VCaP (cell line): ENCODE measurements around the gene RPL26.

Experiments used
- H3K27ac ChIP-seq: fragments of 450-650 bp; 2 replicates; pipeline ENCODE4 v1.5.1; 2017
- TF ChIP-seq, protein P1 (sequence below): fragments of 450-650 bp; conservative IDR thresholded peaks from 2 replicates; pipeline ENCODE4 v1.5.1; 2017; ENCODE audit warnings: mild to moderate bottlenecking, moderate library complexity

Gene RPL26

DNA sequence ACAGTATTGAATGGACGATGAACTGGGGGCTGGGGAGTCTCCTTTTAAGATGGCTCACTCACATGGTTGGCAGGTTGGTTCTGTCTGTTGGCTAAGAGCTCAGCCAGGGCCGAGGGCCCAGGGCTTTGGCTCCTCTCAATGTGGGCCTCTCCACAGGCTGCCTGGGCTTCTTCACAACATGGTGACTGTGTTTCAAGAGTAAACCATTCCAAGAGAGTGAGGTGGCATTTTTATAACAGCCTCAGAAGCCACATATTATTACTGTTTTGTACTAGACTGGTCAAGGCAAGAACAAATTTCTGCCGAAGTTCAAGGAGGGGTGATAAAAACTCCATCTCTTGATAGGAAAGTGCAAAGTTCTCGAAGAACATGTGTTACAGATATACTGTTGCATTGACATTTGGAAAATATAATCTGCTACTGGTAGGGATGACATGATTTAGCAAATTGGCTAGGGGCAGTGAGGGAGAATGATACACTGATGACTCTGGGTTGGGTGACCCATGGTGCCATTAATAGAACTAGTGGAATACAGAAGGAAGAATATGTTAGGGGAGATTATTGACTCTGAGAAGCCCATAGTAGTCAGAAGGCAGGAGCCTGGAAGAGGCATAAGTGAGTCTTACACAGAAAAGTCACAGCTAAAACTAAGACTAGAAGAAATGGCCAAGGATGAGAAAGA, 20.2 kb downstream of the RPL26 start:
- TF ChIP-seq, protein P1, sequence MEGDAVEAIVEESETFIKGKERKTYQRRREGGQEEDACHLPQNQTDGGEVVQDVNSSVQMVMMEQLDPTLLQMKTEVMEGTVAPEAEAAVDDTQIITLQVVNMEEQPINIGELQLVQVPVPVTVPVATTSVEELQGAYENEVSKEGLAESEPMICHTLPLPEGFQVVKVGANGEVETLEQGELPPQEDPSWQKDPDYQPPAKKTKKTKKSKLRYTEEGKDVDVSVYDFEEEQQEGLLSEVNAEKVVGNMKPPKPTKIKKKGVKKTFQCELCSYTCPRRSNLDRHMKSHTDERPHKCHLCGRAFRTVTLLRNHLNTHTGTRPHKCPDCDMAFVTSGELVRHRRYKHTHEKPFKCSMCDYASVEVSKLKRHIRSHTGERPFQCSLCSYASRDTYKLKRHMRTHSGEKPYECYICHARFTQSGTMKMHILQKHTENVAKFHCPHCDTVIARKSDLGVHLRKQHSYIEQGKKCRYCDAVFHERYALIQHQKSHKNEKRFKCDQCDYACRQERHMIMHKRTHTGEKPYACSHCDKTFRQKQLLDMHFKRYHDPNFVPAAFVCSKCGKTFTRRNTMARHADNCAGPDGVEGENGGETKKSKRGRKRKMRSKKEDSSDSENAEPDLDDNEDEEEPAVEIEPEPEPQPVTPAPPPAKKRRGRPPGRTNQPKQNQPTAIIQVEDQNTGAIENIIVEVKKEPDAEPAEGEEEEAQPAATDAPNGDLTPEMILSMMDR = no peak
- no peak overlapping the region; the same call in 1 of the 2 replicates for H3K27ac ChIP-seq

- H3K27ac ChIP-seq = peak overlapping the region; percentile 79
- TF ChIP-seq, protein P1 = no peak
Observed at GRCh38 chr17:8360751-8361150, 22.2 kb downstream of the RPL26 start.

- peak overlapping the region; percentile 79 for H3K27ac ChIP-seq
- TF ChIP-seq, protein P1 = no peak
Observed at GRCh38 chr17:8360260-8360659, 22.7 kb downstream of the RPL26 start.

GRCh38 chr17:8359769-8360168, 23.2 kb downstream of the RPL26 start:
- TF ChIP-seq, protein P1 = no peak
- peak overlapping the region; percentile 79 for H3K27ac ChIP-seq

- no peak overlapping the region for H3K27ac ChIP-seq
- TF ChIP-seq, protein P1 = no peak
Observed at GRCh38 chr17:8357910-8358309, 25.1 kb downstream of the RPL26 start.

DNA sequence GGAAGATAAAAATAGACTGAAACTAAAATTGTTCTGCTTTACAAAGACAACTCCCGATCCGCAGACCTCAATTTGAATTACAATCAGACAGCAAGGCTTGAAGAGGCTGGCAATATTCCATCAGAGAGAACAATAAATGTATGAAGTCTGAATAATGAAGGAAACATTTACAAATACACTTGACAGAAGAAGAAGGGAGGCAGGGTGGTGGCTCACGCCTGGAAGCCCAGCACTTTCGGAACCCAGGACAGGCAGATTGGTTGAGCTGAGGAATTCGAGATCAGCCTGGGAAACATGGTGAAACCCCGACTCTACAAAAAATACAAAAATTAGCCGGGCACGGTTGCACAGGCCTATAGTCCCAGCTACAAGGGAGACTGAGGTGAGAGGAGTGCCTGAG, 28.8 kb downstream of the RPL26 start:
- TF ChIP-seq, protein P1 = no peak
- H3K27ac ChIP-seq = no peak overlapping the region

GRCh38 chr17:8353736-8354135, 29.3 kb downstream of the RPL26 start:
- TF ChIP-seq, protein P1 = no peak
- no peak overlapping the region for H3K27ac ChIP-seq
